ENCODE measurements around the gene STK39. TPM values are rescaled to one million over a fixed set of nuclear protein-coding genes. Genes with fewer than 3 reads are reported as not detected.

The STK39 gene
- total RNA-seq, 3 donors from 2014 or later: 36.4 to 57.5 (median 52.5) TPM

DNA sequence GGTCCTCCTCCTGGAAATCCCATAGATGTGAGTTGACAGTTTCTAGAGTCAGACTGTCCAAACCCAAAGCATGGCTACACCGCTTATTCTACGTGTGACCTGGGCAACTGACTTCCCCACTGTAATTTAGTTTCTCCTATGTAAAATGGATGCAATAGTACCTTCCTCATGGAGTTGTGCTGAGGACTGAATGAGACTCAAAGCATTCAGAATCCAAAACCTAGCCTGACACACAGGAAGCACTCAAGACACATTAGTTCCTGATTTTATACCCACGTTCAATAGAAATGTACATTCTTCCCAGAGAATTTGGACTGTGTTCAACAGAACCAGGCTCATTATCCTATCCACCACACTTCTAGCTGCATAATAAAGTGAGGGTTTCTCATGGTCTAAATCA, 88.8 kb downstream of the STK39 start:
- Histone ChIP-seq H3K4me3 (no peak overlapping the region), H3K36me3 (ENCODE audit: low read depth) (no peaks in the 10 kb centered on the region), H3K4me1 (ENCODE audit: low read depth) (no peaks in the 10 kb centered on the region), H3K9me3 (no peaks in the 10 kb centered on the region)
- intact Hi-C loops (cut with DNase I, micrococcal nuclease): no loop called here
- ATAC-seq: no peak
- no peak for DNase-seq
- TF ChIP-seq, protein P1, sequence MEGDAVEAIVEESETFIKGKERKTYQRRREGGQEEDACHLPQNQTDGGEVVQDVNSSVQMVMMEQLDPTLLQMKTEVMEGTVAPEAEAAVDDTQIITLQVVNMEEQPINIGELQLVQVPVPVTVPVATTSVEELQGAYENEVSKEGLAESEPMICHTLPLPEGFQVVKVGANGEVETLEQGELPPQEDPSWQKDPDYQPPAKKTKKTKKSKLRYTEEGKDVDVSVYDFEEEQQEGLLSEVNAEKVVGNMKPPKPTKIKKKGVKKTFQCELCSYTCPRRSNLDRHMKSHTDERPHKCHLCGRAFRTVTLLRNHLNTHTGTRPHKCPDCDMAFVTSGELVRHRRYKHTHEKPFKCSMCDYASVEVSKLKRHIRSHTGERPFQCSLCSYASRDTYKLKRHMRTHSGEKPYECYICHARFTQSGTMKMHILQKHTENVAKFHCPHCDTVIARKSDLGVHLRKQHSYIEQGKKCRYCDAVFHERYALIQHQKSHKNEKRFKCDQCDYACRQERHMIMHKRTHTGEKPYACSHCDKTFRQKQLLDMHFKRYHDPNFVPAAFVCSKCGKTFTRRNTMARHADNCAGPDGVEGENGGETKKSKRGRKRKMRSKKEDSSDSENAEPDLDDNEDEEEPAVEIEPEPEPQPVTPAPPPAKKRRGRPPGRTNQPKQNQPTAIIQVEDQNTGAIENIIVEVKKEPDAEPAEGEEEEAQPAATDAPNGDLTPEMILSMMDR (IDR thresholded peaks at IDR 0.05): no peak

DNA sequence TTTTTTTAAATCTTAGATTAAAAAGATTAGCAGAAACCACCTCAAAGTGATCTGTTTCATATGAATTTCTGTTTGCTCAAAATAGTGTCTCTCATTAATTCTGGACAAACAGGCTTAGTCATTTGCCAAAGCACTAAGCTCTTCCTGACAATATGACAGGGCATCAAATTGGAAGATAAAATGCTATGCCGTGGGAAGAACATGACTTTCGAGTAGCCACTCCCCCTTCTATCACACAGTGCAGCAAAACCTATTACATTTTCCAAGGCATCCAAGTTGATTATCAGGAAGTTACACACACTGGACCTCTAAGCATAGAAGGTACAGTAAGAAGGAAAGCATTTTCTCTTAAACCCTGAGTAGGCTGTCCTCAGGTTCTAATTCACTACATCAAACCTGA, 89.5 kb downstream of the STK39 start:
- no peaks in the 10 kb centered on the region for H3K36me3 ChIP-seq (ENCODE audit: low read depth)
- no peak overlapping the region for H3K4me3 ChIP-seq
- H3K9me3 ChIP-seq: no peaks in the 10 kb centered on the region
- peak; percentile 15 for ATAC-seq
- no peaks in the 10 kb centered on the region for H3K4me1 ChIP-seq (ENCODE audit: low read depth)
- DNase-seq: no peak
- intact Hi-C loops (cut with DNase I, micrococcal nuclease): no loop called here
- TF ChIP-seq, protein P1 (IDR thresholded peaks at IDR 0.05): no peak

DNA sequence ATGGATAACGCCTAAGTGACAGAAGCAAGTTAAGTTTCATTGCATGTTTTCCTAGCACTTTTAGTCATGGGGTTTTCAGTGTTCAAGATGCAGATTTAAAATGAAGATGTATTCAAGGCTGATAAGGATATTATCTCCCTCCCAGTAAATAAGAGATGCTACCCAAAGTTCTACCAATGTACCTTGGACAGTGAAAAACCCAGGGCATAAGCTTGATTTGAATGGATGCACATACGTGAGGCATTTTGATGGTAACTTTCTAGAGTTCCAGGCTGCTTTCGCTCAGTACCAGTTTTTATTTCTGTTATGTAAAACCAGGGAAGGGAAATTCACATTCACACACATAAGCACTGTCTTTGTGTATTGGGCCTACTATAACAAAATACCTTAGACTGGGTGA, 90.3 kb downstream of the STK39 start:
- Histone ChIP-seq H3K4me3 (no peak overlapping the region), H3K9me3 (no peaks in the 10 kb centered on the region), H3K4me1 (ENCODE audit: low read depth) (no peaks in the 10 kb centered on the region), H3K36me3 (ENCODE audit: low read depth) (no peaks in the 10 kb centered on the region)
- ATAC-seq (no peak), DNase-seq (no peak)
- TF ChIP-seq, protein P1 (IDR thresholded peaks at IDR 0.05): no peak
- intact Hi-C loops (cut with DNase I, micrococcal nuclease): no loop called here

DNA sequence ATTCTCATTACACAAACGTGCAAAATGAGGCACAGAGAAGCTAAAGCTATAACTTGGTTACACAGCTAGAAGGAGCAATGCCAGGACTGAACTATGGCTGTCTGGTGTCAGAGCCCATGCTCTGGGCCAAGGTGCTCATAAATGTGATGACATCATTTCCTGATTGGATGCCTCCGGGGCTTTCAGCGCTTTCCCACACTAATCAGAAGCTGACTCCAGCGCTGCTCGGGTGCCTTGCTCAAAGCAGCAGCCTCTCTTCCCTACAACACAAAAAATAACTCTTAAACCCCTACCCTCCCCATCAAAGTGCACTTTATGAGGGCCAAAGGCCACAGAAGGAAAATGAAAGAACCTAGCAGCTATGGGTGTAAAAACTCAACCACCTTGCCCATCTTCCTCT, 90.7 kb downstream of the STK39 start:
- intact Hi-C loops (cut with DNase I, micrococcal nuclease): no loop called here
- ATAC-seq: peak; percentile 89
- no peaks in the 10 kb centered on the region for H3K36me3 ChIP-seq (ENCODE audit: low read depth)
- no peak overlapping the region for H3K4me3 ChIP-seq
- peak in 2 of 3 donors; percentile 32 to 47 for DNase-seq
- H3K9me3 ChIP-seq: no peaks in the 10 kb centered on the region
- H3K4me1 ChIP-seq (ENCODE audit: low read depth): no peaks in the 10 kb centered on the region
- TF ChIP-seq, protein P1 (IDR thresholded peaks at IDR 0.05): no peak

DNA sequence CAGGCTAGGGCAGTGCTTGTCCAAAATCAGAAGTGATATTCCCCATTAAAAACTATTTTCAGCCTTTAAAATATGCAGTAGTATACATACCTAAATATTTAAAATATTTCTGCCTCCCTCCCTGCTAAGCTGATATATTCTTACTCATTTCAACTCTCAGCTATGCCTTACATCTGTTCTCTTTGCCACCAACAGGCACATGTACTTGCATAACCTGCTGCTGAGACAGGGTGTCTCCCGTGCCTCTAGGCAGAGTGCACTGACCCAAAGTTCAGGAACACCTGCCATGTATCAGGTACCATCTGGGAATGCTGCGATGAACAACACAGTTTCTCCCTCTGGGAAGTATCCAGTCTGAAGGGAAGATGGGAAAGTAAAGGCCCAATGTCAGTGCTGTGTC, 91.7 kb downstream of the STK39 start:
- Histone ChIP-seq H3K4me1 (ENCODE audit: low read depth) (no peaks in the 10 kb centered on the region), H3K36me3 (ENCODE audit: low read depth) (no peaks in the 10 kb centered on the region), H3K4me3 (no peak overlapping the region), H3K9me3 (no peaks in the 10 kb centered on the region)
- TF ChIP-seq, protein P1 (IDR thresholded peaks at IDR 0.05): no peak
- intact Hi-C loops (cut with DNase I, micrococcal nuclease): no loop called here
- ATAC-seq (no peak), DNase-seq (no peak)

DNA sequence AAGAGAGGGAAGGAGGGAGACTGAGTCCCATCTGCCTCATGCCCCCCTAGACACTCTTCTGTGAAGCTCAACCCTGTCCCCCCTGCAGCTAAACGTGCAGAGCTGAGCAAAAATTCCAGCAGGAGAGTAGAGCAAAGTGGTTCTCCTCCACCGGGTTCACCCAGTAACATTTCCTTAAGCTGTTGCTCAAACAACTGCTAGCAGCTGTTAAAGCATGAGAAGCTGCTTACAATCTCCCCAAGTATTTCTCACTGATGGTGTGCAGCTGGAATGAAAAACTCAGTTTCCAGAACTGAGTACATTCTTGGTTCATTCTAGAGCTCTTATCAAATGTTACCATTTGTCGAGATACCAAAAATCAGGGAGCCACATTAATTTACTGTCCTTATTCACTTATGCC, 92.3 kb downstream of the STK39 start:
- Histone ChIP-seq H3K9me3 (no peaks in the 10 kb centered on the region), H3K36me3 (ENCODE audit: low read depth) (no peaks in the 10 kb centered on the region), H3K4me3 (no peak overlapping the region), H3K4me1 (ENCODE audit: low read depth) (no peaks in the 10 kb centered on the region)
- TF ChIP-seq, protein P1 (IDR thresholded peaks at IDR 0.05): no peak
- intact Hi-C loops (cut with DNase I, micrococcal nuclease): no loop called here
- ATAC-seq: no peak
- DNase-seq: no peak

Data from mucosa of descending colon (tissue), 3 donors.